Mesendoderm (in vitro differentiated cells): ENCODE data around the gene TNFSF12.
A peak's percentile ranks its signal among the peaks of the same experiment; 100 is the strongest.

ENCODE experiments used
- DNase-seq: peaks from one replicate; pipeline ENCODE4 v3.0.0; 2013
- H2AK5ac ChIP-seq: 2 replicates; pipeline ENCODE4 v1.6.1; 2013; ENCODE audit warnings: low read length, inconsistent platforms
- H2BK120ac ChIP-seq: 2 replicates; pipeline ENCODE4 v1.6.1; 2013; ENCODE audit warnings: low read depth, mild to moderate bottlenecking, low read length, moderate library complexity, mixed read lengths
- H2BK15ac ChIP-seq: replicated peaks from 2 replicates; pipeline ENCODE4 v1.6.1; 2013; ENCODE audit warnings: low read depth, mild to moderate bottlenecking, moderate library complexity
- H2BK5ac ChIP-seq: 2 replicates; pipeline ENCODE4 v1.6.1; 2013; ENCODE audit warnings: low read length, inconsistent platforms
- H3K18ac ChIP-seq: 2 replicates; pipeline ENCODE4 v1.6.1; 2013; ENCODE audit warnings: mild to moderate bottlenecking, low read length, mixed read lengths
- H3K23ac ChIP-seq: one replicate; pipeline ENCODE4 v1.6.1; 2013; ENCODE audit warnings: low read length
- H3K27ac ChIP-seq: 2 replicates; pipeline ENCODE4 v1.5.1; 2013; ENCODE audit warnings: low read depth, mild to moderate bottlenecking, inconsistent platforms, low read length, moderate library complexity
- H3K27me3 ChIP-seq: 2 replicates; pipeline ENCODE4 v1.6.1; 2013; ENCODE audit warnings: low read length, control low read depth, mild to moderate bottlenecking, inconsistent platforms; ENCODE audit not compliant: insufficient read depth, poor library complexity
- H3K36me3 ChIP-seq: 2 replicates; pipeline ENCODE4 v1.6.1; 2013; ENCODE audit warnings: low read length, inconsistent platforms; ENCODE audit not compliant: control insufficient read depth, insufficient read depth
- H3K4ac ChIP-seq: one replicate; pipeline ENCODE4 v1.6.1; 2013; ENCODE audit warnings: low read depth, mild to moderate bottlenecking, low read length, moderate library complexity
- H3K4me1 ChIP-seq: 2 replicates; pipeline ENCODE4 v1.6.1; 2013; ENCODE audit warnings: low read depth, low read length, inconsistent platforms; ENCODE audit not compliant: control insufficient read depth
- H3K4me2 ChIP-seq: 2 replicates; pipeline ENCODE4 v1.6.1; 2013; ENCODE audit warnings: low read length
- H3K4me3 ChIP-seq: 2 replicates; pipeline ENCODE4 v1.5.1; 2013; ENCODE audit warnings: mild to moderate bottlenecking, low read length
- H3K56ac ChIP-seq: one replicate; pipeline ENCODE4 v1.6.1; 2013; ENCODE audit warnings: low read length
- H3K79me1 ChIP-seq: 2 replicates; pipeline ENCODE4 v1.6.1; 2013; ENCODE audit warnings: low read length, inconsistent platforms
- H3K79me2 ChIP-seq: 2 replicates; pipeline ENCODE4 v1.6.1; 2013; ENCODE audit warnings: mild to moderate bottlenecking, low read length; ENCODE audit not compliant: control insufficient read depth, insufficient read depth
- H3K9ac ChIP-seq: 2 replicates; pipeline ENCODE4 v1.6.1; 2013; ENCODE audit warnings: low read length, inconsistent platforms
- H4K5ac ChIP-seq: one replicate; pipeline ENCODE4 v1.6.1; 2013; ENCODE audit warnings: low read length
- H4K8ac ChIP-seq: one replicate; pipeline ENCODE4 v1.6.1; 2013; ENCODE audit warnings: low read depth, mild to moderate bottlenecking, control low read depth, low read length, moderate library complexity
- WGBS: extraction: QIAGEN DNeasy Blood & Tissue Kit; methylation state at CpG from one replicate; pipeline ENCODE4 v1.1.7; 2013; ENCODE audit warnings: low lambda C conversion rate, missing lambda C conversion rate; ENCODE audit not compliant: insufficient coverage; ENCODE audit errors: extremely low coverage; 5-methylcytosine and 5-hydroxymethylcytosine counted together

TNFSF12 gene

GRCh38 chr17:7588553-7589203, 39.8 kb downstream of the TNFSF12 start:
- Histone ChIP-seq H3K4ac (peak overlapping the region; percentile 1), H2BK15ac (no peak overlapping the region), H3K18ac (peak overlapping the region; percentile 23), H2BK120ac (no peak overlapping the region), H3K4me1 (peaks cover 6% of the 10 kb centered on the region), H2BK5ac (no peak overlapping the region), H3K79me2 (peaks cover 1% of the 10 kb centered on the region), H3K9ac (peak overlapping the region; percentile 93), H4K5ac (no peak overlapping the region), H3K56ac (peak overlapping the region; percentile 81), H3K36me3 (peaks cover 1% of the 10 kb centered on the region), H3K4me3 (peak overlapping the region; percentile 21), H2AK5ac (no peak overlapping the region), H3K27ac (no peak overlapping the region), H3K27me3 (no peaks in the 10 kb centered on the region), H4K8ac (no peak overlapping the region), H3K4me2 (peak overlapping the region; percentile 78), H3K23ac (peak overlapping the region; percentile 89), H3K79me1 (peaks cover 4% of the 10 kb centered on the region)
- no peak for DNase-seq
- WGBS, result no CpG with 5 or more reads among the region's 30 CpGs

GRCh38 chr17:7589204-7589868, 40.5 kb downstream of the TNFSF12 start:
- H2BK5ac ChIP-seq, result no peak overlapping the region
- no CpG with 5 or more reads among the region's 56 CpGs for WGBS
- peaks cover 1% of the 10 kb centered on the region for H3K36me3 ChIP-seq
- H2BK120ac ChIP-seq, result no peak overlapping the region
- peaks cover 1% of the 10 kb centered on the region for H3K79me2 ChIP-seq
- peaks cover 2% of the 10 kb centered on the region for H3K79me1 ChIP-seq
- peak overlapping the region; percentile 89 for H3K23ac ChIP-seq
- H3K4me3 ChIP-seq, result peak overlapping the region; percentile 60
- peaks cover 3% of the 10 kb centered on the region for H3K4me1 ChIP-seq
- peak; percentile 91 for DNase-seq
- peak overlapping the region; percentile 39 for H3K27ac ChIP-seq
- peak overlapping the region; percentile 45 for H2AK5ac ChIP-seq
- H3K4ac ChIP-seq, result peak overlapping the region; percentile 20
- H2BK15ac ChIP-seq, result no peak overlapping the region
- H3K56ac ChIP-seq, result peak overlapping the region; percentile 93
- peak overlapping the region; percentile 93 for H3K9ac ChIP-seq
- H3K4me2 ChIP-seq, result peak overlapping the region; percentile 97
- no peak overlapping the region for H4K8ac ChIP-seq
- H4K5ac ChIP-seq, result peak overlapping the region; percentile 56
- H3K27me3 ChIP-seq, result no peaks in the 10 kb centered on the region
- H3K18ac ChIP-seq, result peak overlapping the region; percentile 78

GRCh38 chr17:7589891-7590691, 41.2 kb downstream of the TNFSF12 start, which contains the start of gene SOX15:
Gene SOX15, minus strand, starts transcription at chr17:7590094. Its CDS starts 418 bp downstream, at chr17:7589676.
- Histone ChIP-seq H3K36me3 (peaks cover 3% of the 10 kb centered on the region), H3K4me2 (peak within 1 kb of the TSS; percentile 97), H3K18ac (peak within 1 kb of the TSS; percentile 78), H3K4me3 (peak within 1 kb of the TSS; percentile 60), H2BK5ac (no peak within 1 kb of the TSS), H3K79me2 (peaks cover 1% of the 10 kb centered on the region), H3K56ac (peak within 1 kb of the TSS; percentile 93), H2AK5ac (peak within 1 kb of the TSS; percentile 45), H2BK15ac (no peak within 1 kb of the TSS), H3K27ac (peak within 1 kb of the TSS; percentile 89), H3K4ac (peak within 1 kb of the TSS; percentile 56), H3K27me3 (no peaks in the 10 kb centered on the region), H3K4me1 (peaks cover 3% of the 10 kb centered on the region), H4K8ac (no peak within 1 kb of the TSS), H2BK120ac (no peak within 1 kb of the TSS), H3K79me1 (no peaks in the 10 kb centered on the region), H3K23ac (peak within 1 kb of the TSS; percentile 89), H3K9ac (peak within 1 kb of the TSS; percentile 93), H4K5ac (peak within 1 kb of the TSS; percentile 56)
- WGBS, result no CpG with 5 or more reads among the region's 24 CpGs
- peak; percentile 89 for DNase-seq

- peaks cover 4% of the 10 kb centered on the region for H3K36me3 ChIP-seq
- H3K56ac ChIP-seq, result no peak overlapping the region
- no peak overlapping the region for H3K9ac ChIP-seq
- no peak overlapping the region for H4K8ac ChIP-seq
- H3K4ac ChIP-seq, result peak overlapping the region; percentile 56
- H3K4me1 ChIP-seq, result peaks cover 3% of the 10 kb centered on the region
- no peak overlapping the region for H3K4me2 ChIP-seq
- WGBS, result no CpG with 5 or more reads among the region's 4 CpGs
- no peak overlapping the region for H4K5ac ChIP-seq
- no peaks in the 10 kb centered on the region for H3K27me3 ChIP-seq
- H3K79me2 ChIP-seq, result peaks cover 1% of the 10 kb centered on the region
- DNase-seq, result peak; percentile 96
- no peak overlapping the region for H2BK15ac ChIP-seq
- peak overlapping the region; percentile 42 for H3K18ac ChIP-seq
- no peak overlapping the region for H2BK5ac ChIP-seq
- no peaks in the 10 kb centered on the region for H3K79me1 ChIP-seq
- peak overlapping the region; percentile 89 for H3K27ac ChIP-seq
- no peak overlapping the region for H3K4me3 ChIP-seq
- H3K23ac ChIP-seq, result no peak overlapping the region
- no peak overlapping the region for H2BK120ac ChIP-seq
- H2AK5ac ChIP-seq, result no peak overlapping the region
Measured at GRCh38 chr17:7590743-7591142, 41.9 kb downstream of the TNFSF12 start.

GRCh38 chr17:7591596-7591995, 42.7 kb downstream of the TNFSF12 start:
- Histone ChIP-seq H3K27ac (peak overlapping the region; percentile 89), H4K8ac (no peak overlapping the region), H2BK15ac (no peak overlapping the region), H3K9ac (no peak overlapping the region), H2BK5ac (no peak overlapping the region), H2AK5ac (no peak overlapping the region), H3K27me3 (no peaks in the 10 kb centered on the region), H4K5ac (no peak overlapping the region), H3K79me1 (no peaks in the 10 kb centered on the region), H3K18ac (no peak overlapping the region), H3K56ac (no peak overlapping the region), H3K4me1 (peaks cover 3% of the 10 kb centered on the region), H2BK120ac (no peak overlapping the region), H3K79me2 (peaks cover 1% of the 10 kb centered on the region), H3K4me3 (no peak overlapping the region), H3K23ac (no peak overlapping the region), H3K4ac (no peak overlapping the region), H3K4me2 (no peak overlapping the region), H3K36me3 (peaks cover 4% of the 10 kb centered on the region)
- WGBS, result no CpG with 5 or more reads among the region's 5 CpGs
- no peak for DNase-seq
